GM12878 (cell line): Measurements from ENCODE around the gene UBA7.

Source experiments
- BRCA1 ChIP-seq: IDR thresholded peaks from 2 replicates; pipeline ENCODE4 v1.6.1; 2011; ENCODE audit warnings: low read depth, low read length, improper control_type of control experiment
- CTCF ChIP-seq, 3 experiments: IDR thresholded peaks in 2 of 3; conservative IDR thresholded peaks in 1 of 3; 2 replicates each; pipeline ENCODE4 v1.5.1; 2011; ENCODE audit warnings: low read depth in 3 of 3, low read length in 3 of 3, mild to moderate bottlenecking in 3 of 3, control low read depth in 2 of 3, moderate library complexity in 2 of 3, inconsistent platforms in 1 of 3, mixed read lengths in 1 of 3; ENCODE audit not compliant: control insufficient read depth in 2 of 3, insufficient read depth in 1 of 3; ENCODE audit errors: extremely low read depth in 1 of 3
- MYC ChIP-seq: IDR thresholded peaks from 2 replicates; pipeline ENCODE4 v1.6.1; 2011; ENCODE audit warnings: mild to moderate bottlenecking, low read length, moderate library complexity, inconsistent platforms; ENCODE audit not compliant: insufficient read depth, insufficient replicate concordance, insufficient read length, severe bottlenecking
- PBX3 ChIP-seq: IDR thresholded peaks from 2 replicates; pipeline ENCODE4 v1.6.1; 2011; ENCODE audit warnings: mild to moderate bottlenecking, low read depth, low read length, moderate library complexity; ENCODE audit not compliant: insufficient replicate concordance
- POLR2A ChIP-seq: IDR thresholded peaks from 2 replicates; pipeline ENCODE4 v1.6.1; 2011; ENCODE audit warnings: low read depth, mild to moderate bottlenecking, low read length
- ZBTB33 ChIP-seq: fragments of 450-650 bp; IDR thresholded peaks from 2 replicates; pipeline ENCODE4 v1.6.1; 2017; ENCODE audit warnings: mild to moderate bottlenecking
- ZNF274 ChIP-seq: IDR thresholded peaks from one replicate; pipeline ENCODE4 v1.8.0; 2011; ENCODE audit not compliant: insufficient read length, insufficient read depth

- TF ChIP-seq POLR2A: no peak
- TF ChIP-seq ZNF274: no peak
- TF ChIP-seq ZBTB33: no peak
- TF ChIP-seq PBX3: no peak
- TF ChIP-seq BRCA1: no peak
- TF ChIP-seq MYC: no peak
- no peak for TF ChIP-seq CTCF (IDR thresholded peaks at IDR 0.05 in 2 of 3, conservative IDR thresholded peaks at IDR 0.05 in 1 of 3; ENCODE audit: control insufficient read depth in 2 of 3, extremely low read depth in 1 of 3, insufficient read depth in 1 of 3, low read depth in 3 of 3, low read length in 3 of 3)
Measured at GRCh38 chr3:49801160-49801559, 12.6 kb downstream of the UBA7 start.
